BJ (cell line): Measurements from ENCODE around the gene TMEM53. TPM values are rescaled to one million over a fixed set of nuclear protein-coding genes. Genes with fewer than 3 reads are reported as not detected.
"Not testable (repeated sequence)": the region's sequence is repeated elsewhere in the genome, so short reads cannot be mapped to it uniquely, and the experiment has no call there.

Experiments used
- CTCF ChIA-PET: fragments of 350-600 bp; formaldehyde crosslinking; extraction: SDS; loops from one replicate; lab custom pipeline; 2021; ENCODE audit warnings: antibody characterized with exemption, inconsistent platforms; lab: Yijun Ruan, JAX
- POLR2A ChIA-PET: fragments of 300-600 bp; sonication (Branson Sonifier 250); formaldehyde crosslinking; extraction: SDS; loops from one replicate; lab custom pipeline; 2021; ENCODE audit warnings: antibody characterized with exemption; lab: Charles Lee
- DNase-seq: peaks from one replicate; pipeline ENCODE4 v3.0.0-alpha.2; 2011; ENCODE audit warnings: low read depth
- H3K27me3 ChIP-seq: 2 replicates; pipeline ENCODE4 v1.6.0; 2011; ENCODE audit warnings: low read length; ENCODE audit not compliant: control insufficient read depth, insufficient read depth
- H3K36me3 ChIP-seq: 2 replicates; pipeline ENCODE4 v1.5.1; 2011; ENCODE audit warnings: low read length; ENCODE audit not compliant: control insufficient read depth, insufficient read depth
- H3K4me3 ChIP-seq: 2 replicates; pipeline ENCODE4 v1.5.1; 2011; ENCODE audit warnings: low read depth, mild to moderate bottlenecking, control low read depth, low read length
- polyA plus RNA-seq: library from polyadenylated mRNA; depleted of rRNA; stranded (reverse); fragments of >200 nt; gene quantifications from 2 replicates; pipeline ENCODE4 v1.2.3, GENCODE V29; 2011
- TF ChIP-seq, protein P1 (sequence below): IDR thresholded peaks from 2 replicates; pipeline ENCODE4 v1.5.1; 2011; ENCODE audit warnings: low read depth, mild to moderate bottlenecking, control low read depth, inconsistent platforms, low read length, moderate library complexity; ENCODE audit not compliant: insufficient read depth

Gene TMEM53
- polyA plus RNA-seq, 1 experiment: 12.1 TPM

GRCh38 chr1:44707112-44707881, 33.0 kb upstream of the TMEM53 start:
- ChIA-PET POLR2A (no interaction called here), CTCF (interaction anchor here (0.5 to 2.0 kb wide), 10 partner anchors 9 to 1214 kb away, joined by 3 to 11 read pairs (median 4); no protein-coding TSS in a partner anchor)
- TF ChIP-seq, protein P1, sequence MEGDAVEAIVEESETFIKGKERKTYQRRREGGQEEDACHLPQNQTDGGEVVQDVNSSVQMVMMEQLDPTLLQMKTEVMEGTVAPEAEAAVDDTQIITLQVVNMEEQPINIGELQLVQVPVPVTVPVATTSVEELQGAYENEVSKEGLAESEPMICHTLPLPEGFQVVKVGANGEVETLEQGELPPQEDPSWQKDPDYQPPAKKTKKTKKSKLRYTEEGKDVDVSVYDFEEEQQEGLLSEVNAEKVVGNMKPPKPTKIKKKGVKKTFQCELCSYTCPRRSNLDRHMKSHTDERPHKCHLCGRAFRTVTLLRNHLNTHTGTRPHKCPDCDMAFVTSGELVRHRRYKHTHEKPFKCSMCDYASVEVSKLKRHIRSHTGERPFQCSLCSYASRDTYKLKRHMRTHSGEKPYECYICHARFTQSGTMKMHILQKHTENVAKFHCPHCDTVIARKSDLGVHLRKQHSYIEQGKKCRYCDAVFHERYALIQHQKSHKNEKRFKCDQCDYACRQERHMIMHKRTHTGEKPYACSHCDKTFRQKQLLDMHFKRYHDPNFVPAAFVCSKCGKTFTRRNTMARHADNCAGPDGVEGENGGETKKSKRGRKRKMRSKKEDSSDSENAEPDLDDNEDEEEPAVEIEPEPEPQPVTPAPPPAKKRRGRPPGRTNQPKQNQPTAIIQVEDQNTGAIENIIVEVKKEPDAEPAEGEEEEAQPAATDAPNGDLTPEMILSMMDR: no peak
- DNase-seq: peak; percentile 77
- H3K27me3 ChIP-seq: no peaks in the 10 kb centered on the region
- H3K4me3 ChIP-seq: no peak overlapping the region
- H3K36me3 ChIP-seq: no peaks in the 10 kb centered on the region

GRCh38 chr1:44705938-44706337, 31.7 kb upstream of the TMEM53 start:
- TF ChIP-seq, protein P1: no peak
- no peak for DNase-seq
- Histone ChIP-seq H3K36me3 (no peaks in the 10 kb centered on the region), H3K4me3 (no peak overlapping the region), H3K27me3 (no peaks in the 10 kb centered on the region)
- ChIA-PET CTCF (interaction anchor here (1.2 to 1.9 kb wide), 5 partner anchors 7 to 28 kb away, joined by 3 to 11 read pairs (median 5); no protein-coding TSS in a partner anchor), POLR2A (no interaction called here)

DNA sequence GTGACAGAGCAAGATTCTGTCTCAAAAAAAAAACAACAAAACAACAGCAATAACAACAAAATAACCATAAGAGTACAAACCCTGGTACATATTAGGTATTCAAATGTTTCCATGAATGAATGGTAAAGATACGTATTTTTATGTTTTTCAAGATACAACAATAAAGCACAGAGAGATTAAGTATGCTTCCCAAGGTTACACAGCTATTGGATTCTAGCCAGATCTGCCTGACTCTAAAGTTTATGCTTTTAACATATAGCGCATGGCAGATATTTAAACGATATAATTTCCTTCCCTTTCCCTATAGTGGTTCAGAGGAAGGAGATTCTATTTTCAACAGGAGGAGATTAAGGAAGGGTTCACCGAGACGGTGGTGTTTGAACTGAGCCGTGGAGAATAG, 31.2 kb upstream of the TMEM53 start:
- Histone ChIP-seq H3K36me3 (no peaks in the 10 kb centered on the region), H3K4me3 (no peak overlapping the region), H3K27me3 (no peaks in the 10 kb centered on the region)
- DNase-seq: no peak
- CTCF ChIA-PET: interaction anchor here (1.9 kb wide), 1 partner anchor 9 kb away, joined by 5 read pairs; no protein-coding TSS in a partner anchor
- TF ChIP-seq, protein P1: no peak
- POLR2A ChIA-PET: no interaction called here

DNA sequence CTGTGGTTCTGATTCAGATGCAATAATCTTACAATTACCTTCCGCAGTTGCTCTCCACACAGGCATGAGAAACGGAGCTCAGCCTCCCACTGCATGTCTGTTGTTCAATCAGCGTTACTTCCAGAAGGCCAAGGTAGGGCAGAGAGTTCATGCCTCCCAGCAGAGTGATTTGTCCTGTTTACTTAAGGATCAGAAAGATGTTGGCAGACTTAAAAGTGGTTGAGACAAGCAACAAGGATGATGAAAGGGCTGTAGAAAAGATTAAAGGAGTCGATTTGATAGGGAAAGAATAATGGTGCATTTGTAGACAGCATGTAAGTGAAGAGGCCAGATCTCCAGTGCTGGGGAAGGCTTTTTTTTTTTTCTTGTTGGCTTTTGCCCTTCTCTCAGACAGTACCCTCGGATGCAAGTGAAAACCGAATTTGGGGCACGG, 26.9 kb upstream of the TMEM53 start:
- CTCF ChIA-PET: no interaction called here
- no peak for DNase-seq
- H3K27me3 ChIP-seq: 0 out of 2 replicates have a peak, but pooled peaks cover 1% of the 10 kb centered on the region
- H3K4me3 ChIP-seq: no peak overlapping the region
- TF ChIP-seq, protein P1: no peak
- no peaks in the 10 kb centered on the region for H3K36me3 ChIP-seq
- POLR2A ChIA-PET: no interaction called here

- no peak for DNase-seq
- CTCF ChIA-PET: no interaction called here
Measured at GRCh38 chr1:44700573-44700972, 26.3 kb upstream of the TMEM53 start.

DNA sequence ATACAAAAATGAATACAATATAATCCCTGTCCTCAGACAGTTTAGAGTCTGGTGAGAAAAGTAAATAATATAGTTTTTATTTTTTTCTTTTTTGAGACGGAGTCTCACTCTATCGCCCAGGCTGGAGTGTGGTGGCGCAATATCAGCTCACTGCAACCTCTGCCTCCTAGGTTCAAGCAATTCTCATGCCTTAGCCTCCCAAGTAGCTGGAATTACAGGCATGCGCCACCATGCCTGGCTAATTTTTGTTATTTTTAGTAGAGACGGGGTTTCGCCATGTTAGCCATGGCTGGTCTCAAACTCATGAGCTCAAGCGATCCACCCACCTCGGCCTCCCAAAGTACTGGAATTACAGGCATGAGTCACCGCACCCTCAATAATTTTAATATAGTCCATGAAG, 25.1 kb upstream of the TMEM53 start:
- DNase-seq, H3K4me3 ChIP-seq, POLR2A ChIA-PET, H3K36me3 ChIP-seq, H3K27me3 ChIP-seq: not testable (repeated sequence)
- CTCF ChIA-PET: interaction anchor here (2.3 kb wide), 1 partner anchor 7 kb away, joined by 8 read pairs; no protein-coding TSS in a partner anchor

More at GRCh38 chr1:44700573-44700972, 26.3 kb upstream of the TMEM53 start:
- H3K36me3 ChIP-seq: no peaks in the 10 kb centered on the region
- POLR2A ChIA-PET: no interaction called here
- TF ChIP-seq, protein P1: no peak
- H3K4me3 ChIP-seq: no peak overlapping the region
- H3K27me3 ChIP-seq: peaks cover 1% of the 10 kb centered on the region; the same call in 1 of the 2 replicates
